CD14-positive monocyte (primary cell): ENCODE data around the gene TEX10. TPM values are rescaled to one million over a fixed set of nuclear protein-coding genes. Genes with fewer than 3 reads are reported as not detected.

Source experiments
- DNase-seq, 3 donors: peaks; one replicate each; pipeline ENCODE4 v3.0.0-alpha.2; 2011 to 2022
- H2AFZ ChIP-seq: 2 replicates; pipeline ENCODE4 v1.6.0; 2012; ENCODE audit warnings: mild to moderate bottlenecking, low read depth, low read length, inconsistent platforms; ENCODE audit not compliant: insufficient read depth, poor library complexity, severe bottlenecking
- H3K27ac ChIP-seq, 2 donors: 1 replicate in 1 of 2; 2 replicates in 1 of 2; pipeline ENCODE4 v1.5.1; 2012 to 2013; ENCODE audit warnings: low read length in 2 of 2, control low read depth in 1 of 2, inconsistent platforms in 1 of 2, low read depth in 1 of 2, mild to moderate bottlenecking in 1 of 2
- H3K27me3 ChIP-seq, 2 donors: one replicate each; pipeline versions ENCODE4 v1.6.0 to v1.6.1; 2011 to 2013; ENCODE audit warnings: low read length in 2 of 2; ENCODE audit not compliant: control insufficient read depth in 2 of 2, insufficient read depth in 2 of 2
- H3K36me3 ChIP-seq, 2 donors: replicated peaks in 1 of 2; 1 replicate in 1 of 2; 2 replicates in 1 of 2; pipeline versions ENCODE4 v1.5.1 to v1.6.1; 2012 to 2013; ENCODE audit warnings: low read length in 2 of 2, control low read depth in 1 of 2, inconsistent platforms in 1 of 2, mild to moderate bottlenecking in 1 of 2; ENCODE audit not compliant: insufficient read depth in 2 of 2, control insufficient read depth in 1 of 2
- H3K4me1 ChIP-seq, 2 donors: 1 replicate in 1 of 2; 2 replicates in 1 of 2; pipeline versions ENCODE4 v1.5.1 to v1.6.1; 2012 to 2013; ENCODE audit warnings: low read length in 2 of 2, control low read depth in 1 of 2, inconsistent platforms in 1 of 2, mild to moderate bottlenecking in 1 of 2, moderate library complexity in 1 of 2; ENCODE audit not compliant: insufficient read depth in 2 of 2, control insufficient read depth in 1 of 2
- H3K4me2 ChIP-seq: replicated peaks from 2 replicates; pipeline ENCODE3; 2012; ENCODE audit warnings: low read length, moderate library complexity, mild to moderate bottlenecking; ENCODE audit not compliant: poor library complexity, severe bottlenecking; ENCODE audit errors: extremely low read depth
- H3K4me3 ChIP-seq, 3 experiments: fragments of 200-600 bp in 1 of 3; sonication (generic) in 1 of 3; replicated peaks in 1 of 3; 1 replicate in 2 of 3; 2 replicates in 1 of 3; pipeline ENCODE4 v1.5.1; 2011 to 2013; ENCODE audit warnings: low read length in 3 of 3, mild to moderate bottlenecking in 3 of 3, control low read depth in 2 of 3, low read depth in 2 of 3, inconsistent platforms in 1 of 3, moderate library complexity in 1 of 3
- H3K79me2 ChIP-seq: 2 replicates; pipeline ENCODE4 v1.6.0; 2012; ENCODE audit warnings: mild to moderate bottlenecking, control low read depth, inconsistent platforms, low read length, moderate library complexity; ENCODE audit not compliant: insufficient read depth
- H3K9ac ChIP-seq: 2 replicates; pipeline ENCODE4 v1.6.0; 2017; ENCODE audit warnings: low read length, mild to moderate bottlenecking; ENCODE audit not compliant: insufficient read depth, poor library complexity, severe bottlenecking
- H3K9me3 ChIP-seq, 2 donors: replicated peaks in 1 of 2; 1 replicate in 1 of 2; 2 replicates in 1 of 2; pipeline versions ENCODE4 v1.5.1 to v1.6.1; 2012 to 2013; ENCODE audit warnings: low read length in 2 of 2, control low read depth in 1 of 2; ENCODE audit not compliant: control insufficient read depth in 1 of 2, insufficient read depth in 1 of 2
- H4K20me1 ChIP-seq: 2 replicates; pipeline ENCODE4 v1.6.0; 2012; ENCODE audit warnings: mild to moderate bottlenecking, low read length, control low read depth, moderate library complexity; ENCODE audit not compliant: insufficient read depth
- H3K27ac Mint-ChIP-seq, 7 donors: one replicate each; pipeline ENCODE4 v1.8.0; 2020; ENCODE audit warnings: mild to moderate bottlenecking in 7 of 7, mixed read lengths in 7 of 7, moderate library complexity in 6 of 7, inconsistent platforms in 2 of 7
- H3K27me3 Mint-ChIP-seq, 3 donors: one replicate each; pipeline ENCODE4 v1.8.0; 2021 to 2022; ENCODE audit warnings: low read depth in 3 of 3, mild to moderate bottlenecking in 3 of 3, mixed read lengths in 3 of 3, moderate library complexity in 3 of 3, inconsistent platforms in 1 of 3
- H3K36me3 Mint-ChIP-seq, 2 donors: one replicate each; pipeline ENCODE4 v1.8.0; 2020; ENCODE audit warnings: mixed read lengths in 2 of 2, inconsistent platforms in 1 of 2, mild to moderate bottlenecking in 1 of 2
- H3K4me1 Mint-ChIP-seq: one replicate; pipeline ENCODE4 v1.8.0; 2020; ENCODE audit warnings: mild to moderate bottlenecking, mixed read lengths
- H3K4me3 Mint-ChIP-seq, 2 donors: one replicate each; pipeline ENCODE4 v1.8.0; 2020; ENCODE audit warnings: mild to moderate bottlenecking in 2 of 2, mixed read lengths in 2 of 2, moderate library complexity in 1 of 2
- H3K9me3 Mint-ChIP-seq, 7 donors: one replicate each; pipeline ENCODE4 v1.8.0; 2020 to 2022; ENCODE audit warnings: mixed read lengths in 7 of 7, mild to moderate bottlenecking in 6 of 7, moderate library complexity in 6 of 7, inconsistent platforms in 2 of 7
- WGBS: methylation state at CpG from one replicate; pipeline ENCODE4 v1.1.5; 2013; ENCODE audit warnings: missing lambda C conversion rate; ENCODE audit not compliant: insufficient coverage; 5-methylcytosine and 5-hydroxymethylcytosine counted together
- intact Hi-C, 2 donors: fragments of 100-400 bp; cut with micrococcal nuclease; formaldehyde crosslinking; loops; one replicate each; pipeline versions ENCODE4 v1.15.0 to v1.15.1; 2023
- polyA plus RNA-seq, 3 donors: library from polyadenylated mRNA; depleted of rRNA in 1 of 3; unstranded in 2 of 3; stranded (reverse) in 1 of 3; fragments of 300-500 nt in 2 of 3; fragments of >200 nt in 1 of 3; fragmentation: Illumina TruSeq in 2 of 3; gene quantifications; 1 replicate in 2 of 3; 2 replicates in 1 of 3; pipeline ENCODE4 v1.2.3, GENCODE V29; 2012 to 2021
- TF ChIP-seq, protein P1 (sequence below): fragments of 200-600 bp; IDR thresholded peaks from one replicate; pipeline ENCODE4 v1.8.0; 2022; ENCODE audit warnings: antibody characterized with exemption, mild to moderate bottlenecking

TEX10 gene
- polyA plus RNA-seq, 3 donors: 3.8 to 6.4 (median 4.5) TPM

DNA sequence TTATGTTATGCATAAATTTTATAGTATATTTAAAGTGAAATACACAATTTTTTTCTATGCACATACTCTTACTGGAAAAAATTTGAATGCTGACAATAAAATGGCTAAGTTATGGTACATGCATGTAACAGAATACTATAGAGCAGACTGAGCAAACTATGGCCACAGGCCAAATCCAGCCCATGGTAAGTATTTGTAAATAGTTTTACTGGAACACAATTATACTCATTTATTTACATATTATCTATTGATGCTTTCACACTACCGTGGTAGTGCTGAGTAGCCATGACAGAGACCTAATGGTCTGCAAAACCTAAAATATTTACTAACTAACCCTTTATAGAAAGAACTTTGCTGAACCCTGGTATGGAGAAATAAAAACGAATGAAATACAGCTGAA lies 45.7 kb downstream of the TEX10 start:
- H3K4me1 Mint-ChIP-seq: no peaks in the 10 kb centered on the region
- no peak overlapping the region for H2AFZ ChIP-seq
- no peak for DNase-seq
- peaks cover 0 to under 1% (median 0%) of the 10 kb centered on the region in 7 donors for H3K9me3 Mint-ChIP-seq
- intact Hi-C loops: no loop called here
- no peak overlapping the region for H3K9ac ChIP-seq
- no peaks in the 10 kb centered on the region for H3K27me3 Mint-ChIP-seq
- H3K4me3 Mint-ChIP-seq: no peak overlapping the region
- H3K4me1 ChIP-seq: no peaks in the 10 kb centered on the region
- WGBS: no CpG with 5 or more reads among the region's 2 CpGs
- peak overlapping the region in 1 of 7 donors; percentile 32 for H3K27ac Mint-ChIP-seq
- H3K9me3 ChIP-seq: no peaks in the 10 kb centered on the region
- TF ChIP-seq, protein P1, sequence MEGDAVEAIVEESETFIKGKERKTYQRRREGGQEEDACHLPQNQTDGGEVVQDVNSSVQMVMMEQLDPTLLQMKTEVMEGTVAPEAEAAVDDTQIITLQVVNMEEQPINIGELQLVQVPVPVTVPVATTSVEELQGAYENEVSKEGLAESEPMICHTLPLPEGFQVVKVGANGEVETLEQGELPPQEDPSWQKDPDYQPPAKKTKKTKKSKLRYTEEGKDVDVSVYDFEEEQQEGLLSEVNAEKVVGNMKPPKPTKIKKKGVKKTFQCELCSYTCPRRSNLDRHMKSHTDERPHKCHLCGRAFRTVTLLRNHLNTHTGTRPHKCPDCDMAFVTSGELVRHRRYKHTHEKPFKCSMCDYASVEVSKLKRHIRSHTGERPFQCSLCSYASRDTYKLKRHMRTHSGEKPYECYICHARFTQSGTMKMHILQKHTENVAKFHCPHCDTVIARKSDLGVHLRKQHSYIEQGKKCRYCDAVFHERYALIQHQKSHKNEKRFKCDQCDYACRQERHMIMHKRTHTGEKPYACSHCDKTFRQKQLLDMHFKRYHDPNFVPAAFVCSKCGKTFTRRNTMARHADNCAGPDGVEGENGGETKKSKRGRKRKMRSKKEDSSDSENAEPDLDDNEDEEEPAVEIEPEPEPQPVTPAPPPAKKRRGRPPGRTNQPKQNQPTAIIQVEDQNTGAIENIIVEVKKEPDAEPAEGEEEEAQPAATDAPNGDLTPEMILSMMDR: no peak
- no peaks in the 10 kb centered on the region for H3K79me2 ChIP-seq
- H3K27ac ChIP-seq: no peak overlapping the region
- no peaks in the 10 kb centered on the region for H3K27me3 ChIP-seq
- no peak overlapping the region for H3K4me2 ChIP-seq
- no peaks in the 10 kb centered on the region for H4K20me1 ChIP-seq
- H3K36me3 ChIP-seq: peaks cover 34 to 92% of the 10 kb centered on the region in 2 donors
- H3K36me3 Mint-ChIP-seq: peaks cover 78 to 84% of the 10 kb centered on the region in 2 donors
- H3K4me3 ChIP-seq: no peak overlapping the region

DNA sequence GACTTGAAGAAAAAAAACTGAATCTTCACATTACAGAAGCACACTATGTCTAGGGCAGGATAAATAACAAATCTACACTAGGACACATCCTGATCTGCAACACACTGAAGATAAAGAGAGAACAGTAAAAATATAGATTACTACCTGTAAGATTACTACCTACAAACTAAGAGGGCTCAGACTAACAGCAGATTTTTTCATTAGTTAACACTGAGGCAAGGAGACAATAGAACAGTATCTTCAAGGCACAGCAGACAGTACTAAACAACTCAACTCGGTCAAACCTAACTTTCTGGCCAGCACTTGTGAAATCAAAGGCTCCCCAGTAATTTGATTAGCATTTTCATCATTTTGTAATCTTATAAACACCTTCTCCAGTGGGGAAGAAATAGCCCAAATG lies 46.5 kb downstream of the TEX10 start:
- Mint-ChIP-seq H3K4me3 (no peak overlapping the region), H3K4me1 (no peaks in the 10 kb centered on the region), H3K36me3 (peaks cover 80 to 86% of the 10 kb centered on the region in 2 donors), H3K9me3 (no peaks in the 10 kb centered on the region), H3K27ac (no peak overlapping the region), H3K27me3 (no peaks in the 10 kb centered on the region)
- Histone ChIP-seq H3K9ac (no peak overlapping the region), H2AFZ (no peak overlapping the region), H4K20me1 (no peaks in the 10 kb centered on the region), H3K4me3 (no peak overlapping the region), H3K27ac (no peak overlapping the region), H3K79me2 (no peaks in the 10 kb centered on the region), H3K4me2 (no peak overlapping the region), H3K27me3 (no peaks in the 10 kb centered on the region), H3K36me3 (peaks cover 39 to 93% of the 10 kb centered on the region in 2 donors), H3K9me3 (no peaks in the 10 kb centered on the region), H3K4me1 (no peaks in the 10 kb centered on the region)
- TF ChIP-seq, protein P1: no peak
- DNase-seq: no peak
- intact Hi-C loops: no loop called here
- 100% methylated on average over 1 of the region's 1 CpG for WGBS
